Endothelial cell (in vitro differentiated cells): ENCODE data around the gene USP49. TPM values are rescaled to one million over a fixed set of nuclear protein-coding genes. Genes with fewer than 3 reads are reported as not detected.

Experiments used
- DNase-seq: peaks from one replicate; pipeline ENCODE4 v3.0.0; 2021; ENCODE audit warnings: low spot score
- H3K27ac Mint-ChIP-seq: one replicate; pipeline ENCODE4 v1.8.0; 2021; ENCODE audit warnings: mixed read lengths, inconsistent platforms; ENCODE audit not compliant: unreplicated experiment
- H3K27me3 Mint-ChIP-seq: one replicate; pipeline ENCODE4 v1.8.0; 2021; ENCODE audit warnings: mild to moderate bottlenecking, moderate library complexity, mixed read lengths, inconsistent platforms; ENCODE audit not compliant: unreplicated experiment
- H3K36me3 Mint-ChIP-seq: one replicate; pipeline ENCODE4 v1.8.0; 2021; ENCODE audit warnings: mild to moderate bottlenecking, low read depth, mixed read lengths, inconsistent platforms; ENCODE audit not compliant: unreplicated experiment
- H3K4me1 Mint-ChIP-seq: one replicate; pipeline ENCODE4 v1.8.0; 2021; ENCODE audit warnings: mild to moderate bottlenecking, mixed read lengths, inconsistent platforms; ENCODE audit not compliant: unreplicated experiment
- H3K4me3 Mint-ChIP-seq: one replicate; pipeline ENCODE4 v1.8.0; 2021; ENCODE audit warnings: mild to moderate bottlenecking, mixed read lengths, inconsistent platforms; ENCODE audit not compliant: unreplicated experiment
- H3K9me3 Mint-ChIP-seq: one replicate; pipeline ENCODE4 v1.8.0; 2021; ENCODE audit warnings: mixed read lengths, inconsistent platforms; ENCODE audit not compliant: unreplicated experiment
- total RNA-seq: library from RNA; stranded (reverse); fragmentation: NEBNext Ultra II Directional; extraction: Animal tissue kit (Norgen Biotek cat#: 25700); gene quantifications from one replicate; pipeline ENCODE4 v1.2.1, GENCODE V29; 2021; ENCODE audit not compliant: unreplicated experiment
- TF ChIP-seq, protein P1 (sequence below): fragments of 200-600 bp; sonication (generic); IDR thresholded peaks from one replicate; pipeline ENCODE4 v1.5.0; 2021; ENCODE audit warnings: antibody characterized with exemption; ENCODE audit not compliant: unreplicated experiment

The USP49 gene
- total RNA-seq, 1 donor from 2014 or later, result 7.1 TPM

DNA sequence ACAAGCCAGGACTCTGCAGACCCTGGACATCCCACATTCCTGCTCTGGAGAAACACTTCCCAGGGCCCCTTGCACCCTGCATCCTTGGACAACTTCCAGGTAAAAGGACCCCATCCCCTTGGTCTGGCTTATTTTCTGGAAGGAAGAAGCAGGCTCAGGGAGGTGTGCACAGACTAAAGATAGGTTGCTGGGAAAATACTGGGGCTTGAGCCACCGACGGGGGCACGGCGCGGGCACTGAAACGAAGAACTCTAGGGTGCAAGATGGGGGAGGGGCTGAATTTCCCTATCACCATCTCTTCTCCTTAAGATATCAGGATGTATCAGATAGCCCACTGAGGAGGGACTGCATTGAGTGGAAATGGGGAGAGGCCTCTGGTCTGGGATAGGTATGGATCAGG lies 116.3 kb downstream of the USP49 start:
- Mint-ChIP-seq H3K36me3 (peaks cover 24% of the 10 kb centered on the region), H3K9me3 (no peaks in the 10 kb centered on the region), H3K4me1 (peaks cover 29% of the 10 kb centered on the region), H3K27me3 (peaks cover 5% of the 10 kb centered on the region), H3K4me3 (peak overlapping the region; percentile 97), H3K27ac (peak overlapping the region; percentile 86)
- no peak for DNase-seq
- TF ChIP-seq, protein P1, sequence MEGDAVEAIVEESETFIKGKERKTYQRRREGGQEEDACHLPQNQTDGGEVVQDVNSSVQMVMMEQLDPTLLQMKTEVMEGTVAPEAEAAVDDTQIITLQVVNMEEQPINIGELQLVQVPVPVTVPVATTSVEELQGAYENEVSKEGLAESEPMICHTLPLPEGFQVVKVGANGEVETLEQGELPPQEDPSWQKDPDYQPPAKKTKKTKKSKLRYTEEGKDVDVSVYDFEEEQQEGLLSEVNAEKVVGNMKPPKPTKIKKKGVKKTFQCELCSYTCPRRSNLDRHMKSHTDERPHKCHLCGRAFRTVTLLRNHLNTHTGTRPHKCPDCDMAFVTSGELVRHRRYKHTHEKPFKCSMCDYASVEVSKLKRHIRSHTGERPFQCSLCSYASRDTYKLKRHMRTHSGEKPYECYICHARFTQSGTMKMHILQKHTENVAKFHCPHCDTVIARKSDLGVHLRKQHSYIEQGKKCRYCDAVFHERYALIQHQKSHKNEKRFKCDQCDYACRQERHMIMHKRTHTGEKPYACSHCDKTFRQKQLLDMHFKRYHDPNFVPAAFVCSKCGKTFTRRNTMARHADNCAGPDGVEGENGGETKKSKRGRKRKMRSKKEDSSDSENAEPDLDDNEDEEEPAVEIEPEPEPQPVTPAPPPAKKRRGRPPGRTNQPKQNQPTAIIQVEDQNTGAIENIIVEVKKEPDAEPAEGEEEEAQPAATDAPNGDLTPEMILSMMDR, result no peak

DNA sequence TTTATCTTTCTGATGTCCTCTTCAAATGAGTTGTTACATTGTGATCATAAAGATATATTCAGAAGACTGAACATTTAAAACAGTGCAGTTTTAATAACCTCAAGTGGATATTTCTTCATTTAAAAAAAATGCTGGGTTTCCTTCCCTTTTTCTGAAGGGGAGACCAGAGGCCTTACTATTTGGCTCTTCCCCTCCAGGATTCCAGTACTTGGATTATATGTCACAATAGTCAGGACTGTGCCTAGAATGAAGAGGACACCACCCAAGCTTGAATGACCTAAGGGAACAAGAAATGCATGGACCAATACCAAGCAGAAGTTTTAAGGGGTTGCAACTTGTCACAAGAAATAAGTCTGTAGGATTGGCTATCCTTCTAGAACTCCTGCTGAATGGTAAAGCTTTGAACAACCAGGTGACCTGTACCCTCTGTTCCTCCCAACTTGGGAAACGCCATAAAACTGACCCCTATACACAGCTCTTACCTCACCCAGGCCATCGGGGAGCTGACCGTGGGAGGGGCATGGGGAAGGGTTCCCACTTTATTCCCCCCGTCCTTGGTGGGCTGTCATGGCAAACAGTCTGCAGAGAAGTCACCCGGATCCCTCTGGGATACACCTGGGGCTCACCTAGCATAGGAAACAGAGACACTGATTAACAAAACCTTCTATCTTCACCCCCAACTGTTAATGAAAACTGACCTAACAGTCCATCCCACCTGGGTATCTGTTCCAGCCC lies 117.5 kb downstream of the USP49 start:
- Mint-ChIP-seq H3K36me3 (peaks cover 21% of the 10 kb centered on the region), H3K4me3 (peak overlapping the region; percentile 19)

DNA sequence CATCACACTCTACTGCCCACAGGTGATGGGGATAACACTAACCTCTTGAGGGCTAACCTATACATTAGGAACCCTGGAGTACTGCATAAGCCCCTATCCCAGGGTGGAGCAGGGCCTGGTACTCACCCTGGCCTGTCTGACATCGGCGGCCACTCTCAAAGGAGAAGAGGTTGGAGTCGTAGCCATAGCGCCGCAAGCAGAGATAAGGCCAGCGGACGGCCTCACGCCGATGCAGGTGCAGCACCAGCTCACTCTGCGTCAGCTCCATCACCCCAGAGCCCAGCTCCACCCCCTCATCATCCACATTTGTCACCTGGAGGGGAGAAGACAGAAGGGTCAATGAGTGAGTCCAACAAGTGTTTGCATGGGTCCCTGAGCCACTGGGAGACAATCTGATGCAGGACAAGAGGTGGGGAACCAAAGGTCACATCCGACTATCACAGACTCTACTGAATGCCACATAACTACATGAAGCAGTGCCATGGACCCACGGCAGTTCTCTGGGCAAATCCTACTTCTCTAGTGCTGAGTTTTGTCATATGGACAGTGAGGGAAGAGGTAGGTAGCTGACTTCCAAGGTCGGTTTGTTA lies 119.8 kb downstream of the USP49 start:
- H3K9me3 Mint-ChIP-seq, result no peaks in the 10 kb centered on the region

More for the DNA sequence above, 117.5 kb downstream of the USP49 start:
- no peak for DNase-seq
- H3K9me3 Mint-ChIP-seq, result no peaks in the 10 kb centered on the region
- H3K27me3 Mint-ChIP-seq, result peaks cover 5% of the 10 kb centered on the region
- TF ChIP-seq, protein P1, result no peak
- H3K27ac Mint-ChIP-seq, result no peak overlapping the region
- peaks cover 19% of the 10 kb centered on the region for H3K4me1 Mint-ChIP-seq

DNA sequence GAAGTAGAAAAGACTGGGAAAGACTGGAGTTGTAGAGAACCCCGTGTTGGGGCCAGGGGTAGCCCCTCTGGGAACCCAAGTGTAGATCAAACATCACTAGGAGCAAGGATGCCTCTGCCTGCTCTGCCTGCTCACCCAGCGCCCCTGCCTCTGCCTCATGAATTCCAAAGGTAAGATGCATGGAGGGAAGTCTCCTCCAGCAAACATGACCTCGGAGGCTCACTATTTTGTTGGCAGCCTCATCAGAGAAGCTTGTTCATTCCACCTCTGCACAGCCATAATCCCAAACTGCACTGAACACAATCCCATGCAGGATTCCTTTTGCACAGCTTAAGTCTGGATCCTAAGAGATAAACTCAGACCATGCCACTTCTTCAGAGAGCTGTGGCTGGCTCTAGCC lies 120.3 kb downstream of the USP49 start:
- Mint-ChIP-seq H3K9me3 (no peaks in the 10 kb centered on the region), H3K27ac (no peak overlapping the region), H3K4me3 (peak overlapping the region; percentile 31), H3K36me3 (peaks cover 40% of the 10 kb centered on the region), H3K27me3 (no peaks in the 10 kb centered on the region), H3K4me1 (peaks cover 11% of the 10 kb centered on the region)
- TF ChIP-seq, protein P1, result no peak
- no peak for DNase-seq

More for the DNA sequence above, 119.8 kb downstream of the USP49 start:
- DNase-seq, result no peak
- TF ChIP-seq, protein P1, result no peak
- Mint-ChIP-seq H3K27me3 (no peaks in the 10 kb centered on the region), H3K4me3 (peak overlapping the region; percentile 15), H3K4me1 (peaks cover 11% of the 10 kb centered on the region), H3K27ac (no peak overlapping the region), H3K36me3 (peaks cover 35% of the 10 kb centered on the region)
